Fibroblast of skin of scalp (primary cell): ENCODE results near the gene PADI4.
"Not testable (repeated sequence)": the region's sequence is repeated elsewhere in the genome, so short reads cannot be mapped to it uniquely, and the experiment has no call there.

Source experiments
- DNase-seq: peaks from one replicate; pipeline ENCODE4 v3.0.0-alpha.2; 2013

The PADI4 gene

DNA sequence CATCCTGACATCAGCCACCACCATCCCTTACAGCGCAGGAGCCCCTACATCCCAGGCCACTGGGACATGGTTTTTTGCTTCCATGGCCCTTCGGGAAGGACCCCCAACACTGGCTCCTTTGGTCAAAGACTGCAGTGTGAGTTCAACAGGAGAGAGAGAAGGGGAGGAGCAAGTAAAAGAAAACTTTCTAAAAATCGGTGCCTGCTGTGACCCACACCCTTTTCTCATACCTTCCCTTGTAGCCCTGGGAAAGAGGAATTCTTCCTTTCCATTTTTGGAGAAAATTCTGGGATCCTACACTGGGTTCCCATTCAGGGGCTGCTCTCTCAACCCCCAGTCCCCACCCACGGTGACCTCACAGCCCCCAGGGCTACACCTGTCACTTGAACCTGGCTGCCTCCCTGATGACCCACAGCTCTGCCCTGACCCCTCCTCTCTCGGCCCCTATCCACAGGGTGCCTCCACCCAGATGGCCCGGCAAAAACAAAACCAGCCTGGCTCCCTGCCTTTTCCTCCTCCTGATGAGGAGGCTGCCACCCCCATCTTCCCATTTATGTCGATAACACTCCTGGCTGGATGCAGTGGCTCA, 7.6 kb downstream of the PADI4 start:
- DNase-seq = no peak

DNA sequence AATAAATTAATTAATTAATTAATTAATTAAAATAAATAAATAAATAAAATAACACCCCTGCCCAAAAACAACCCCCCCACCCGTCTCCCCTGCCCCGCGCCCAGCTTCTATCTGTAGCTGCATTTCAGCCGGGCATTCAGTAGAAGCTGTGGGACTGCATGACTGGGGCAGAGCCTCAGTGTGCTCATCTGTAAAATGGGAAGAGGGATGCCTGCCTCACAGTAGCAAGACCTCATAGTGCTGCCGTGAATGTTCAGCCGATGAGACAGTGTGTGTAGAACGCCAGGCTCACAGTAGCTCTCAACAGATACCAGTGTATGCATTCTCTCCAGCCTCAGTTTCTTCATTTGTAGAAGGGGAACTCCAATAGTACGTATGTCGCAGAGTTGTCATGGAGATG, 8.7 kb downstream of the PADI4 start:
- DNase-seq = no peak

DNA sequence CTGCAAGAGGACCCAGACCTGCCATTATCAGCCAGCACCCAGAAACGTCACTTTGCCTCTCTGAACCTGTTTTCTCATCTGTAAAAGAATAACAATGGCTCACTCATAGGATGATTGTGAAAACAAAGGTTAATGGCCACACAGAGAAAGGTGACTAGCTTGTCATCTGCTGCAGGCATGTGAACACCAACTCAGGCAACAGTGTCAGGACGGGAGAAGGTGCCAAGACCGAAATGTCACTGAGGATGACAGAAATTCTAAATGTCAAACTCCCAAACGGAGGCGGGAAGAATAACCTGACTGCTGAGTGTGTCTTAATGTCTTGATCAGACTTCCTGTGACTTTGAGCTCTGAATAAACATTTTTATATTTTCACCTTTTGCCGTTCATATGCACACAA, 10.3 kb downstream of the PADI4 start:
- no peak for DNase-seq

DNA sequence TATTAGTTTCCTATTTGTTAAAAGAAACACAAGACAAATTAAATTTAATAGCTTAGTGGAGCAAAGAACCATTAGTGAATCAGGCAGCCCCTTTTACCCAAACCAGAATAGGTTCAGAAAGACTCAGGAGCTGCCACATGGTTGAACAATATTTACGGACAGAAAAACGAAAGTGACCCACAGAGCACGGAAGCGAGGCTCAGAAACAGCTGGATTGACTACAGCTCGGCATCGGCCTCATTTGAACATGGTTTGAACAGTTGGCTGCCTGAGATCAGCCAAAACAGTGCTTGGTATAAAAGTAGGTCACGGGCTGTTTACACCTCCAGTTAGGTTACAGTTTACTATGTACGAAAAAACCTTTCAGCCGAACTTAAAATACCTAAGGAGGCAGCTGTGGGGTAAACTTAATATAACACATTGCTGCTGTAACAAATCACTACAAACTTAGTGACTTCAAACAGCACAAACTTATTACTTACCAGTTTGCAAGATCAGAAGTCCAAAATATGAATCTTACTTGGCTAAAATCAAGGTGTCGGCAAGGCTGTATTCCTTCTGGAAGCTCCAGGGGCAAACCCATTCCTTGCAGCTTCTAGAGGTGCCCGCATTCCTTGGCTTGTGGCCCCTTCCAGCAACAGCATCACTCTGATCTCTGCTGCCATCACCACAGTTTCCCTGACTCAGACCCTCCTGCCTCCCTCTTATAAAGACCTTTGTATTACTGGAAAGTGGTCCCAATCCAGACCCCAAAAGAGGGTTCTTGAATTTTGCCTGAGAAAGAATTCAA, 11.8 kb downstream of the PADI4 start:
- DNase-seq = no peak

DNA sequence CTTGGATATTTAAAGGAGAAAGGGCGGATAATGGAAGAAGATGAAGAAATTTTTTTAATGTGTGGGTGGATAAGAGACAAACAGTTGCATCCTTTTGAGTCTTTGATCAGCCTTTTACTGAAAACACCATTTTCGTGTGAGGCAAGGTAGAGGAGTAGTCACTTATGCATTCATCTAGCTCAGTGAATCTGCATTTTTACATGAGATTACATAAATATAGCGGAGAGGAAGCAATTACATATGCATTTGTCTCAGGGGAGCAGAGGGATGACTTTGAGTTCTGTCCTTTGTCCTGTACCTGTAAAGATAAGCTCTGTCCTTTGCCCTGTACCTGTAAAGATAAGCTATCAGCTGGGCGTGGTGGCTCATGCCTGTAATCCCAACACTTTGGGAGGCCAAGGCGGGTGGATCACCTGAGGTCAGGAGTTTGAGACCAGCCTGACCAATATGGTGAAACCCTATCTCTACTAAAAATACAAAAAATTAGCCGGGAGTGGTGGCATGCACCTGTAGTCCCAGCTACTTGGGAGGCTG, 13.9 kb downstream of the PADI4 start:
- DNase-seq = not testable (repeated sequence)

DNA sequence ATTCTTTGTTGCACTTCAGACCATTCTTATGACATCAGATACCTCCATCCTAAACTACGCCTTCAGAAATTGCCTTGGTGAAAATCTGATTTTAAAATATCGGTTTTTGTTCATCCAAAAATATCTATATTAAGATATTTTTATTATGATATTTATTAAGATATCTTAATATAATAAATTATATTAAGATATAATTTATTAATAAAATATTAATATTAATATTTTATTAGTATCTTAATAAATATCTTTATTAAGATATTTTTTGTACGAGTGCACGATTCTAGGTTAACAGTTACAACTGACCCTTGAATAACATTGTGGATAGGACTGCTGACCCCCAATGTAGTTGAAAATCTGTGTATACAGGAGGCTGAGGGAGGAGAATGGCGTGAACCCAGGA, 20.9 kb downstream of the PADI4 start:
- DNase-seq = no peak

DNA sequence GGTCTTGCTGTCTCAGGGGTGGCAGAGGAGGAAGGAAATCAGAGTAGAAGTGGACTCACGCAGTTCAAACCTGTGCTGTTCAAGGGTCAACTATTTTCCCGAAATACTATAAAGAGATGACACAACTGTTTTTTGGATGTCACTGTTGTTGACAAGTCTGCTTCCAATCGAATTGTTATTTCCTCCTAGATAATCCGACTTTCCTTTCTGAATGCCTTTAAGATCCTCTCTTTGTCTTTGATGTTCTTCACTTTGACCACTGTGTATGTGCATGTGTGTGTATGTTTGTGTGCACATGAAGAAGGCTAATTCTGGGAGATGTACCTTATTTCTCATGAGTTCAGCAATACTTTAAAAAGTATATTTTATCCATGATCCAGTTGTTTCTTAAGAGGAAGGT, 21.6 kb downstream of the PADI4 start:
- DNase-seq = no peak

DNA sequence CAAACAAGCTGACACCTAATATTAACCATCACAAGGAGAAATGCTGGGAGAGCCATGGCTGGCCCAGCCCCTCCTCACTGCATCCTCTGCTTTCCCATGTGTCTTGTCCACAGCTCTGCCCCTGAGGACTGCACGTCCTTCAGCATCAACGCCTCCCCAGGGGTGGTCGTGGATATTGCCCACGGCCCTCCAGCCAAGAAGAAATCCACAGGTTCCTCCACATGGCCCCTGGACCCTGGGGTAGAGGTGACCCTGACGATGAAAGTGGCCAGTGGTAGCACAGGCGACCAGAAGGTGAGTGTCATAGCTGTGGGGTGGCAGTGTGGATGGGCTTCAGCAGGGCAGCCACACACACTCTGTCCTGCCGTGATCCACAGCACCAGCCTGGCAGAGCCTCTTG, 22.9 kb downstream of the PADI4 start:
- no peak for DNase-seq

DNA sequence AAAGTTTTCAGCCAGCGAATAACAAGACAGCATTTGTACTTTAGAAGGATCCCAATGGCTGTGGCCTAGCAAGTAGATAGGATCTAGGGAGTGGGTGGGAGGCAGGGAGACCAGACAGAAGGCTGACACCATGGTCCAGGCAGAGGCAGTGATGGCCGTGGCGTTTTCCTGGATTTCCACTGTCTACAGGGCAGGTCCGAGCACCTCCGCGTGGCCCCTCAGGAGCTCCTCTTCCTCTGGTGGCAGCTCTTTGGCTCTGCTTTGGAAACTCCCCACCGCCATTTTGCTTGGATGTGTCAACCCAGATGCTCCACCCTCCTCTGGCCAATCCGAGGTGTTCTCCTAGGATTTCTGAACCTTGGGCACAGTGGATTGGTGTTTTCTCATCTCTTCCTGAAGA, 25.1 kb downstream of the PADI4 start:
- DNase-seq = no peak

DNA sequence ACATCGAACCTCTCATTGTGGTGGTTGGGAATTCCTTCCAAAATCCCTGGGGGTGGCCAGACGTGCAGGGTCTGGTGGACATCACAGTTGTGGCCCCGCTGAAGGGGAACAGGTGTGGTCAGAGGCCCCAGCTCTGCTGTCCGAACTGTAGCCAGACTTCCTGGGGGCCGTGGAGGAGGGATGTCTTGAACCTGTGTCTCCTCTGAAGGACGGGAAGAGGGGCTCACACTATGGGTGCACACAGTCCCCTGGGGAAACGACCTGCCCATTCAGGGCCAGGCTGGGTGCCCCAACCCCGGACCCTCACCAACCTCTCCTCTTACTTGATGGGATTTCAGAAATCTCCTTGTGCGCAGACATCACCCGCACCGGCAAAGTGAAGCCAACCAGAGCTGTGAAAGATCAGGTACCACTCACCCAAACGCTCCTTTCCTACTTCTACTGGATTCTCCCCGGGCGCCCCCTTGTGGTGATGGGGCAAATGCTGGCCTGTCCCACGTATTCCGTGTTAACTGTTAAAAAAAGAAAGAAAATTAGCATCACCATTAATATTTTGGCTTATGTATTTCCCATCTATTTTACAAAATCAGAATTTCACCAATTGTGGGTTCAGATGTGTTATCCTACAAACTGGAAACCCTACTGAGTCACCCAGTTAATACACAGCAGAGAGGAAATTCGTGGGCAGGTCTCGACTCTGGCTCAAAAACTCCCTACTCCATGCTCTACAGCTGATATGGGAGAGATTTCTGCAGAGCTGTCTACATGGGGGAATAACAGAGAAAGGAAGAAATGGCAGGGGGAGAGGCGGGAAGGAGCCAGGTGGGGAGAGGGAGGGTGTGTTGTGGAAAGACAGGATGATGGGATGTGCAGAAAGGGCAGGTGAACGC, 28.1 kb downstream of the PADI4 start:
- peak; percentile 65 for DNase-seq

DNA sequence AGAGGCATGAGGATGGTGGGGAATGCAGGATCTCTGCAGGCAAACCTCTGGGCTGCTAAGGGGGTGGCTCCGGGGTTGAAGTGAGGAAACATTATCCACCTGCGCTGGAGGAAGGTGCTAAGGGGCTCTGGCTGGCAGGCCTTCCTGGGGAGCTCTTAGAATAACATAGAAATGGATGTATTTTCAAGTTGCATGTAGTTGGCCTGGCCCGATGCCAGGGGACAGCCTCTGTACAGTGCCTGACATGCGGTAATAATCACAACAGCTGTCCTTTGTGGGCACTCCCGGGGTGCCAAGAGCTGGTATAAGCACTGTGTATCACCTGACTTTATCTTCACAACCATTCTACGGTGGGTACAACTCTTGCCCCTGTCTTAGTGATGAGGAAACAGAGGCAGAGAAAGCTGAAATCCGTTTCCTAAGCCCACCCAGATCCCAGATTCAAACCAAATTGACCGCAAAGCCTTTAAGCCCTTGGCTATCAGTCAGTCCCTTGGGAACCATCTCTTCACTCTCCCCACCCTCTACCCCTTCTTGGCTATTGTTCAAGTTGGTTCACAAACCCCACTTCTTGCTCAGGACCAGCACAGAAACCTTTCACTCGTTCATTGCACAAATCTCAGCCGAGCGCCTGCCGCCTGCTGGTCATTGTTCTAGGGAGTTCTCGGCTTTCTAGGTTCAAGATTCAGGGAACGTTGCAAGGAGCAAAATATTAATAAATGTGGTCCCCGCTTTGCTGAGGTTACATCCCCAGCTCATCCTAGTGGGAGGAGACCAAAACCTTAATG, 30.9 kb downstream of the PADI4 start:
- no peak for DNase-seq

DNA sequence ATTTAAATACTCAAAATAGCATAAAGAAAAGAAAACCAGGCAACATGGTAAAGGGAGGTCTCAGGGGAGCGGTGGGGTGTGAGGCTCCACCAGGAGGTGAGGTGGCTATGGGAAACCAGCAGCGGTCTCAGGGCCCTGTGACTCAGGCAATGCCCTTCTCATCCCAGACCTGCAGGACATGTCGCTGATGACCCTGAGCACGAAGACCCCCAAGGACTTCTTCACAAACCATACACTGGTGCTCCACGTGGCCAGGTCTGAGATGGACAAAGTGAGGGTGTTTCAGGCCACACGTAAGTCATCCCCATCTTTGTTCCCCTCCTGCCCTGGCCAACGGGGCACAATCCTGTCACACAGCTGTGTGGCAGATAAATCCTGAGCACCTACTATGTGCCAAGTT, 31.5 kb downstream of the PADI4 start:
- DNase-seq = no peak

DNA sequence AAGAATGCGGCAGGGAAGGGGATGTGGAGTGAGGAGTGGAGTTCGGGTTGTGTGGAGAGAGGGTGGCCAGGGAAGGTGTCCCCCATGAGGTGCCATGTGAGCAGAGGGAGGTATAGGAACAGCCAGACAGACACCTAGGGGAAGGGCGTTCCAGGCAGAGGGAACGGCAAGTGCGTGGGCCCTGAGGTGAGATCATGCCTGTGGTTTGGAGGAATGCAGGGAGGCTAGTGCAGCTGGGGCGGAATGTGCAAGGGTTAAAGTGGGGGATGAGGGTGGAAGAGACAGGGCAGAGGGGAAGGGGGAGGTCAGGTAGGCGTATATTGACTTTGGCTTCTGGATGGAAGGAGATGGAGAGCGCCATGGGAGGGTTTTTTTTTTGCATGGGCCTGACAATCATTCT, 32.4 kb downstream of the PADI4 start:
- no peak for DNase-seq

DNA sequence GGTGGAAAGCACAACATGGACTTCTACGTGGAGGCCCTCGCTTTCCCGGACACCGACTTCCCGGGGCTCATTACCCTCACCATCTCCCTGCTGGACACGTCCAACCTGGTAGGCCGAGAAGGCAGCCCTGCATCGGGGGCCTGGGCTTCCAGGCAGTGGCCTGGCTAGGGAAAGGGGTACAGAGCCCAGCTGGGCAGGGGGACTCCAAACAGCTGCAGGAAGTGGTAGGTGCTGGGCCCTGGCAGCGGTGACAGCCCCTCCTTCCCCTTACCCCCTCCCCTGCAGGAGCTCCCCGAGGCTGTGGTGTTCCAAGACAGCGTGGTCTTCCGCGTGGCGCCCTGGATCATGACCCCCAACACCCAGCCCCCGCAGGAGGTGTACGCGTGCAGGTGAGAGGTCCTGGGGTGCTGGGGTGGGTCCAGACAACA, 34.0 kb downstream of the PADI4 start:
- DNase-seq = no peak

DNA sequence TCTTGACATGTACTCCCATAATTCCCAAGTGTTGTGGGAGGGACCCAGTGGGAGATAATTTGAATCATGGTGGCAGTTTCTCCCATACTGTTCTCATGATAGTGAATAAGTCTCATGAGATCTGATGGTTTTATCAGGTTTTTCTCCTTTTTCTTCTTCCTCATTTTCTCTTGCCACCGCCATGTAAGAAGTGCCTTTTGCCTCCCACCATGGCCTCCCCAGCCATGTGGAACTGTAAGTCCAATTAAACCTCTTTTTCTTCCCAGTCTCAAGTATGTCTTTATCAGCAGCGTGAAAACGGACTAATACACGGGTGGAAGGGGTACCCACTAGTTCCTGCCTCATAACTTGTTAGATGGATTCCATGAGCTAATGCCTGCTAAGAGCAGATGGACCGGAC, 37.5 kb downstream of the PADI4 start:
- DNase-seq = not testable (repeated sequence)

DNA sequence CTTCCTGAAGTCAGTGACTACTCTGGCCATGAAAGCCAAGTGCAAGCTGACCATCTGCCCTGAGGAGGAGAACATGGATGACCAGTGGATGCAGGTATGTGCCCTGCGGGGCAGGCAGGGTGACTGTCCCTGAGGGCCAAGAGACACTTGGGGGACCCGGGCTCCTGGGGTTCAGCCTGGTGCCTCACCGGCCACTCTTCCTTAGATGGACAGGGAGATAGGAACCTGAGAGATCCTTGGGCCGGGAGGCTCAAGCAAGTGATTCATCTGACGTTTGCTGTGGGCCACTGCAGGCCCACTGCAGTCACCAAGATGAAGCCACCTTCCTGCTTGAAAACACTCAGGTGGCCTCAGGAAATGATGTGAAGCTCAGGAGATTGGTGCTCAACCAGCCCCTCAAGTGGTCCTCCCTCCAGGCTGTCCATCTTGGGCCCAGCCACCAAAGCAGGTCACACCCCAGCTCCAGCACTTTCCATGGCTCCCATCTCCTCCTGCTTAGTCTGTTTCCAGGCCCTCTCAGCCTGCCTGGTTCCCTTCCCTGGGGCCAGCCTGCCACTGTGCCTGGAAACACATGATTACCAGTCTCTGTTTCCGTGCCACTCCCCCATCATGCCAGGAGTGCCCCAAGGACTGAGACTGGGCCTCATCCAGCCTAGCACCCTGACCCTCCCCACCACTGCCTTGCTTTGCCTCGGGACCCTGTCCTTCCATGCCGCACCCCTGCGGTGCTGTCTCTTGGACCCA, 38.2 kb downstream of the PADI4 start:
- no peak for DNase-seq

DNA sequence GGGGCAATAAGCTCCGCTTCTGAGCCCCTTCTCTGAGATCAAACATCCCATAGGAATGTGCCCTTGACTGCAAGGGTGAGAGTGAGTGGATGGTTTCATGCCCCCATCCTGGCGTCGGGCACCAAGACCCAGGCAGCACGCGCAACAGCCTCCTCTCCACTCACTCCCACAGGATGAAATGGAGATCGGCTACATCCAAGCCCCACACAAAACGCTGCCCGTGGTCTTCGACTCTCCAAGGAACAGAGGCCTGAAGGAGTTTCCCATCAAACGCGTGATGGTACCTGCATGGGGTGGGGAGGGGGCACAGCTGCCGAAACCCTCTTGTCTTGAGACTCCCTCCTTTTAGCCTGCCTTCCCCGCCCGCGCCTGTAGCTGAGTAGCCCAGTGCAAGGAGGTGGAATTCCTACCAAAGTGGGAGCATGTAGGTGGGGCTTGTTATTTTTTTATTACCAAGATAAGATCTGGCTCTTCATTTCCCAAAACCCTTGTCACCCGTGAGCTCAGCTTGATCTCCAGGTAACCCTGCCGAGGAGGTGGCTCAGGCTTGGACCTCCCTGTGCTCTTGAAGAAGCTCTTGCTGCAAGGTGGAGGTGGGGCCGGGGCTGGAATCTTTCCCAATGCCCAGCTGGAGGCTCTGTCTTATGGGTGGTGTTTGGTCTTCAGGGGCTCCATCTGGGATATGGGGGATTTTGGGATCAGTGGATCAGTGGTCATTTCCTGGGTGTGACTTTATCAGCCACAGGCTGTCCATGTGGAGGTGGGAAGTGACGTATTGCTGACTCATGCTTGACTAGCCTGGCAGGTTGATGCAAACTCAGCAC, 40.0 kb downstream of the PADI4 start:
- no peak for DNase-seq

DNA sequence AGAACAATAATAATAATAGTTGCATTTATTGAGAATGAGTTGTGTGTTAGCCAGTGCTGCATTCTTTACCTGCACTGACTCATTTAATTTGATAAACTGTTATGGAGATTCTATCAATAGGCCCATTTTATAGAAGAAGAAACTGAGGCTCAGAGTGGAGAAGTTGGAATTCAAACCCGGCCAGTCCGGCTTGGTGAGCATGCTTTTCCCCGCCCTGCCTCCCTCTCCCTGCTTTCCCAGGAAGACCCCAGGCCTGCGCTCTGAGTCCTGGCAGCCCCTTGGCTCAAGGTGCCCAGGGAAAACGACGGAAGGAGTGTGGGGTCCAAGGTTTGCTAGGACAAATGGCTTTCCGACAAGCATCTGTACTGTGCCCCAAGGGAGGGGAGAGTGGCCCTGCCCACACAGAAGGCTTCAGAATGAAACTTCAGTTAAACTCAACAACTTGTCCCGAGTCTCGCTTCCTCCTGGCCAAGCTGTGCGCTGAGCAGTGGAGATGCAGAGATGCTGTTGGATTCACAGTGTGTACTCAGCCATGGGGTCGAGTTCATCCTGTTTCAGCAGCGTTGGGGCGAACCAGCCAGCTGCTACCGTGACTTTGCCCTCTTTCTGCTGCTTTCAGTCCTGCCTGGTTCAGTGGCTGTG, 40.7 kb downstream of the PADI4 start:
- no peak for DNase-seq

DNA sequence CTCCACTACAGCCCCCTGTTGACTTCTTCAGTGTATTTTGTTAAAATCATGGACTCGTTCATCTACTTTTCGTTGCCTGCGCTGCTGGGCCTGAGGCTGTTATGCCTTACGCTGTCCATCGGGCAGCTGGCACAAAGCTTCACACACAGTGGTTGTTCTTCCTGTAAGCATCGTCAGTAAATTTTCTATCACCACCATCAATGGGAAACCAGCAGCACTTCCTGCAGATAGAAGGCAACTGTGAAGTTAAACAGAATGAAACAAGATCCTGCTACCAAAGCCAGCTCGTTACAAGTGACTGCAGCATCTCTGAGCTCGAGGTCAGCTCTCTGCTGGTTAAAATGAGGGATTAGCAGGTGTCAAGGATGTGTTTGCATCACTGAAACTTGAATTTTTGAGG, 42.1 kb downstream of the PADI4 start:
- DNase-seq = no peak

DNA sequence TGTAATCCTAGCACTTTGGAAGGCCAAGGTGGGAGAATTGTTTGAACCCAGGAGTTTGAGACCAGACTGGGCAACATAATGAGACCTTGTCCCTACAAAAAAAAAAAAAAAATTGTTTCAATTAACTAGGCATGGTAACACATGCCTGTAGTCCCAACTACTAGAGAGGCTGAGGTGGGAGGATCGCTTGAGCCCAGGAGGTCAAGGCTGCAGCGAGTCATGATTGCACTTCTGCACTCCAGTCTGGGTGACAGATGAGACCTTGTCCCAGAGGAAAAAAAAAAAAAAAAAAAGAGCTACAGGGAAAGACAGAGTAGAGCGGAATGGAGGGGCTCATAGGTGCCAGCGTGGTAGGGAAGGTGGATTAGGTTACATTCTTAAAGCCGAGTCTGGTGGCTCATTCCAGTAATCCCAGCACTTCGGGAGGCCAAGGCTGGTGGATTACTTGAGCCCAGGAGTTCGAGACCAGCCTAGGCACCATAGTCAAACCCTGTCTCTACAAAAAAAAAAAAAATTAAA, 43.0 kb downstream of the PADI4 start:
- no peak for DNase-seq
